ENCODE results near the gene GSTO2. TPM values are rescaled to one million over a fixed set of nuclear protein-coding genes. Genes with fewer than 3 reads are reported as not detected.

Gene GSTO2
- total RNA-seq, 1 donor from 2014 or later, result 0.32 TPM

DNA sequence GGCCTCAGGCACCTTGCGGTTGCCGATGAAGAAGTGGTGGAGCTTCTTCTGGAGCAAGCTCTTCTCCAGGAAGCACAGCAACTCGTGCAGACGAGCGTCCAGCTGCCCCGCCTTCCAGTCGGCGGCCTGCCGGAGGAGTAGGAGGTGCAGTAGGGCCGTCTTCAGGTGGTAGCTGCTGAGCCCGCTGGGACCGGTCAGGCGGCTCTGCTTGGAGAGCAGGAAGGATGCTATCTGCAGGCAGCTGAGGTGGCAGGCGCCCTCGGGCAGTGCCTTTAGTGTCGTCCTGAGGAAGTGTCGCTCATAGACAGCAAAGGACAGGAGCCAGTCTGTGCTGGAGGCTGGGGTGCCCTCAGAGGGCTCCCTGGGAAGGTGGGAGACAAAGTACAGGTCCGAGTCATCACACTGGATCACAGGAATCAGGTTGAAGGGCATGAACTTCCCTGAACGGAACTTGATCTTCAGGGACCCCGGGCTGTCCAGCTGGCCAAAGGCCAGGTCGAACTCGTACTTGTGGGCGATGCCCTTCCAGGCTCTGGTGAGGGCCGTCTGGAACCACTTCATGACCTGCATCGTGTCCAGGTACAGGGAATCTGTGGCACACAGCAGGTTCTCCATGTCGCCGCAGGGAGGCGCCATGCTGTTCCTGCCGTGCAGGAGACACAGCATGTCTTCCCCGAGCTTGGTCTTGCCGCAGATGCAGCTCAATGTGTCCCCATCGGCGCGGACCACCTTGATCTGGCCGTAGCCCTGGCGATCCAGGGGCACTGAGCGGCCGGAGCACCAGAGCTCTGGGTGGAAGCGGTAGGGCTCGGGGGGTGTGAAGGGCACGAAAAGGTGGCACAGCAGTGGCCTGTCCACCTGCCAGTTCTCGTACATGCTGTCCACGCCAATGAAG, 45.9 kb downstream of the GSTO2 start:
- H3K4me3 Mint-ChIP-seq (ENCODE audit: unreplicated experiment), result no peak overlapping the region
- no peaks in the 10 kb centered on the region for H3K27me3 Mint-ChIP-seq (ENCODE audit: low read depth)
- no peak for DNase-seq (ENCODE audit: low spot score)
- peaks cover 53% of the 10 kb centered on the region for H3K4me1 Mint-ChIP-seq (ENCODE audit: low read depth)
- peaks cover 12% of the 10 kb centered on the region for H3K36me3 Mint-ChIP-seq (ENCODE audit: low read depth)
- H3K27ac Mint-ChIP-seq (ENCODE audit: unreplicated experiment), result no peak overlapping the region
- TF ChIP-seq, protein P1, sequence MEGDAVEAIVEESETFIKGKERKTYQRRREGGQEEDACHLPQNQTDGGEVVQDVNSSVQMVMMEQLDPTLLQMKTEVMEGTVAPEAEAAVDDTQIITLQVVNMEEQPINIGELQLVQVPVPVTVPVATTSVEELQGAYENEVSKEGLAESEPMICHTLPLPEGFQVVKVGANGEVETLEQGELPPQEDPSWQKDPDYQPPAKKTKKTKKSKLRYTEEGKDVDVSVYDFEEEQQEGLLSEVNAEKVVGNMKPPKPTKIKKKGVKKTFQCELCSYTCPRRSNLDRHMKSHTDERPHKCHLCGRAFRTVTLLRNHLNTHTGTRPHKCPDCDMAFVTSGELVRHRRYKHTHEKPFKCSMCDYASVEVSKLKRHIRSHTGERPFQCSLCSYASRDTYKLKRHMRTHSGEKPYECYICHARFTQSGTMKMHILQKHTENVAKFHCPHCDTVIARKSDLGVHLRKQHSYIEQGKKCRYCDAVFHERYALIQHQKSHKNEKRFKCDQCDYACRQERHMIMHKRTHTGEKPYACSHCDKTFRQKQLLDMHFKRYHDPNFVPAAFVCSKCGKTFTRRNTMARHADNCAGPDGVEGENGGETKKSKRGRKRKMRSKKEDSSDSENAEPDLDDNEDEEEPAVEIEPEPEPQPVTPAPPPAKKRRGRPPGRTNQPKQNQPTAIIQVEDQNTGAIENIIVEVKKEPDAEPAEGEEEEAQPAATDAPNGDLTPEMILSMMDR (IDR thresholded peaks at IDR 0.05), result no peak
- H3K9me3 Mint-ChIP-seq (ENCODE audit: low read depth), result no peaks in the 10 kb centered on the region

DNA sequence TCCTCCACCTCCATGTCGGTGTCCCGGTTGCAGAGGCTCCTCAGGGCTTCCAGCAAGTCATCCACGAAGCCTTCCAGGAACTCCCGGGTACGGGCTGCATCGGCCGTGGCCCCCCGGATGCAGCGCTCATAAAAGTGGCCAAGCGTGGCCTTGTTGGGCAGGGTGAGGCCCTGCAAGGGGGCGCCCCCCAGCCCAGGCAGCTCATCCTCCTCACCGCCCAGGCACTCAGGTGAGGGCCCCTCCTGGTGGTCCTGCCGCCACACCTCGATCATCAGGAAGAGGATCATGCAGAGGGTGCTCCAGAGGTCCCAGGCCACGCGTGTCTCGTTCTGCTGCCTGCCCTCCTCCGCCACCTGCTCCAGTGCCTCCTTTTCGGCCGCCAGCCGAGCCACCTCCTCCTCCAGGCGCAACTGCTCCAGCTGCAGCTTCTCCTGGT, 46.5 kb downstream of the GSTO2 start:
- H3K27ac Mint-ChIP-seq (ENCODE audit: unreplicated experiment), result no peak overlapping the region
- H3K4me1 Mint-ChIP-seq (ENCODE audit: low read depth), result peaks cover 53% of the 10 kb centered on the region
- peaks cover 12% of the 10 kb centered on the region for H3K36me3 Mint-ChIP-seq (ENCODE audit: low read depth)

DNA sequence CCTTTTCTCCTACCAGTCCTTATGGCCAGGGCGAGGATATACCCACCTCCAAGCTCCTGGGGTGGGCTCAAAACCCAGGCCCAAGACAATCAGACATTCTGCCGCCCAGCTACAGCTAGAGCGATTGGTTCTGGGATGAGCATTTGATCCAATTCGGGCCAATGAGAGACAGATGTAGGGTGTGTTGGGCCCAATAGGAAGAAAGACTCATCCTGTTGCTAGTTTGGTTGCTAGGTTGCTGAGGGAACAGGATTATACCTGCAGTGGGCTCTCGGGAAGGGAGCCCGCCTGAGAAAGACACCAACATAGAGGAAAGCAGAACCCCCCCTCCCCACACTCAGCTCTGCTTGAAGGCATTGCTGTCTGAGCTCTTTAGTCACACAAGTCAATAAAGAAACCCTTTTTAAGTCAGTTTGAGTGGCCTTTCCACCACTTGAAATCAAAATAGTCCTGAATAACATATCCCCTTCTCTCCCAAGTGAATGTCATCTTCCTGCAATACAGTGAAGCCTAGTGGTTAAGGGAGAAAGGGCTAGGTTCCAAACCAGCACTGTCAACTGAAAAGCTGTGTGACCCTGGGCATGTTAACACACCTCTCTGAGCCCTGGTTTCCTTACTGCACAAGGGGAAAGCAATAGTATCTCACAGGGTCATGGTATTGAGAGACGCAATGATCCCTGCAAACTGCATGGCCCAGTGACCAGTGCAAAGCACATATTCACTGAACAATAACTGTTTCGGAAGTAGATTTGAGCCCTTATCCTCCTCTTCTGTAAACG, 47.5 kb downstream of the GSTO2 start:
- no peak overlapping the region for H3K4me3 Mint-ChIP-seq (ENCODE audit: unreplicated experiment)
- TF ChIP-seq, protein P1 (IDR thresholded peaks at IDR 0.05), result no peak
- H3K9me3 Mint-ChIP-seq (ENCODE audit: low read depth), result no peaks in the 10 kb centered on the region
- H3K4me1 Mint-ChIP-seq (ENCODE audit: low read depth), result peaks cover 50% of the 10 kb centered on the region
- H3K27me3 Mint-ChIP-seq (ENCODE audit: low read depth), result no peaks in the 10 kb centered on the region
- peak overlapping the region; percentile 59 for H3K27ac Mint-ChIP-seq (ENCODE audit: unreplicated experiment)
- DNase-seq (ENCODE audit: low spot score), result no peak
- H3K36me3 Mint-ChIP-seq (ENCODE audit: low read depth), result peaks cover 12% of the 10 kb centered on the region

More for the DNA sequence above, 46.5 kb downstream of the GSTO2 start:
- TF ChIP-seq, protein P1 (IDR thresholded peaks at IDR 0.05), result no peak
- Mint-ChIP-seq H3K9me3 (ENCODE audit: low read depth) (no peaks in the 10 kb centered on the region), H3K27me3 (ENCODE audit: low read depth) (no peaks in the 10 kb centered on the region), H3K4me3 (ENCODE audit: unreplicated experiment) (no peak overlapping the region)
- no peak for DNase-seq (ENCODE audit: low spot score)

DNA sequence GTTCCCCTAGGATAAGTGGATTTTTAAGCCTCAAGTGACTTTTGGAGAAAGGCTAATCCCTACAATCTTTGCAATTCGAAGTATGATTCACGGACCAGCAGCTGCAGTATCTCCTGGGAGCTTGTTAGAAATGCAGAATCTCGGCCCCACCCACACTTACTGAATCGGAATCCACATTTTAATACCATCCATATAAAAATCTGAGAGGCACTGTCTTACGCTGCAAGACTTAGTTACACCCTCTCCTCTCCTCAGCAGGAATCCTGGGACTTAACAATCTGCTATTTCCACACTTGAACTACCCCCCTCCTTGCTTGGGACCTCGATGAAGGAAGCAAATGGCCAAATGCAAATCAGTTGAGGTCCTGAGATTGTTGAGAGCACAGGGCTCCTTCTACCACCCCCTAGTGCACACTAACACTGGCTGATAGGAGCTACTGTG, 48.3 kb downstream of the GSTO2 start:
- Mint-ChIP-seq H3K27ac (ENCODE audit: unreplicated experiment) (peak overlapping the region; percentile 64), H3K4me3 (ENCODE audit: unreplicated experiment) (no peak overlapping the region), H3K4me1 (ENCODE audit: low read depth) (peaks cover 51% of the 10 kb centered on the region), H3K27me3 (ENCODE audit: low read depth) (no peaks in the 10 kb centered on the region), H3K9me3 (ENCODE audit: low read depth) (no peaks in the 10 kb centered on the region), H3K36me3 (ENCODE audit: low read depth) (peaks cover 9% of the 10 kb centered on the region)
- no peak for DNase-seq (ENCODE audit: low spot score)
- TF ChIP-seq, protein P1 (IDR thresholded peaks at IDR 0.05), result no peak

DNA sequence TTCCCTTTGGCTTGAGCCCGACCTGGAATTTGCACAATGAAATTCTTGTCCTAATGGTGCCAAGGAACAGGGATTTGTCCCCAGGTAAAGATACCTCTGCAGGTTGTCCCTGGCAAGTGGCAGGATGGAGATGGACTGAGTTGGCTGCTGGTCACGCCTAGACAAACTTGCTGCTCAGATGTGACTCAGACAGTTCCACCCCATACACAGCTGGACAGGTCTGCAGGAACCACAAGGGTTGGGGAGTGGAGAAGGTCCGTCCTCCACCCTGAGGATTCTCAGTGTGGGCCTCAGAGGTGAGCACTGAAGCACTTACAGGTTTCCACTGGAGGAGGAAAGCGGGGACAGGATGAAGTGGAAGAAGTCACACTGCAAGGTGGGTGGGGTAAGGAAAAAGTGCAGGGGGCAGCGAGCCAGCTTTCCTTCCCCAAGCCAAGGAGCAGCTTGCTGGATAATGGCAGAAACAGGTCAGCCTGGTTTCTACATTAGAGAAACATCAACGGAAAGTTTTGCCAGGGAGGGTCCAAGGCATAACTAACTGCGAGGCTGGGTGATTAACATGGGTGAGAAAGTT, 48.8 kb downstream of the GSTO2 start:
- Mint-ChIP-seq H3K4me1 (ENCODE audit: low read depth) (peaks cover 47% of the 10 kb centered on the region), H3K36me3 (ENCODE audit: low read depth) (peaks cover 8% of the 10 kb centered on the region), H3K27ac (ENCODE audit: unreplicated experiment) (peak overlapping the region; percentile 22), H3K27me3 (ENCODE audit: low read depth) (no peaks in the 10 kb centered on the region), H3K9me3 (ENCODE audit: low read depth) (no peaks in the 10 kb centered on the region), H3K4me3 (ENCODE audit: unreplicated experiment) (peak overlapping the region; percentile 44)
- DNase-seq (ENCODE audit: low spot score), result no peak
- TF ChIP-seq, protein P1 (IDR thresholded peaks at IDR 0.05), result no peak

Data from chondrocyte (in vitro differentiated cells).